Gastroesophageal sphincter (tissue), 3 donors: ENCODE data around the gene CEP170B.

Experiments used
- CTCF ChIP-seq, 4 experiments: fragments of 200-600 bp in 2 of 4; fragments of 450-650 bp in 2 of 4; sonication (generic) in 1 of 4; IDR thresholded peaks; one replicate each; pipeline ENCODE4 v1.5.1; 2017 to 2019; ENCODE audit warnings: antibody characterized with exemption in 4 of 4, mild to moderate bottlenecking in 2 of 4, moderate library complexity in 2 of 4
- EP300 ChIP-seq: sonication (generic); formaldehyde crosslinking; IDR thresholded peaks from one replicate; pipeline ENCODE4 v1.6.1; 2017; ENCODE audit warnings: antibody characterized with exemption, mild to moderate bottlenecking
- POLR2A ChIP-seq, 2 donors: fragments of 450-650 bp; IDR thresholded peaks; one replicate each; pipeline ENCODE4 v1.6.1; 2017; ENCODE audit warnings: antibody characterized with exemption in 2 of 2, mild to moderate bottlenecking in 2 of 2, moderate library complexity in 1 of 2
- POLR2AphosphoS5 ChIP-seq: sonication (generic); formaldehyde crosslinking; IDR thresholded peaks from one replicate; pipeline ENCODE4 v1.6.1; 2017; ENCODE audit warnings: antibody characterized with exemption

- TF ChIP-seq POLR2AphosphoS5 (no peak), CTCF (IDR thresholded peaks at IDR 0.05) (no peak), POLR2A (IDR thresholded peaks at IDR 0.05) (no peak), EP300 (no peak)
Measured at GRCh38 chr14:104863923-104864266, 1.2 kb upstream of the CEP170B start.
